Neural progenitor cell (in vitro differentiated cells): ENCODE measurements around the gene CANT1.
"Not testable (repeated sequence)": the region's sequence is repeated elsewhere in the genome, so short reads cannot be mapped to it uniquely, and the experiment has no call there.

ENCODE experiments used
- EZH2 ChIP-seq: fragments of 200-600 bp; sonication (generic); IDR thresholded peaks from 2 replicates; pipeline ENCODE4 v1.6.1; 2017; ENCODE audit warnings: antibody characterized with exemption, mild to moderate bottlenecking, moderate library complexity
- TF ChIP-seq, protein P1 (sequence below): fragments of 200-600 bp; sonication (generic); IDR thresholded peaks from 2 replicates; pipeline ENCODE4 v1.5.1; 2017; ENCODE audit warnings: antibody characterized with exemption, mild to moderate bottlenecking

- TF ChIP-seq, protein P1, sequence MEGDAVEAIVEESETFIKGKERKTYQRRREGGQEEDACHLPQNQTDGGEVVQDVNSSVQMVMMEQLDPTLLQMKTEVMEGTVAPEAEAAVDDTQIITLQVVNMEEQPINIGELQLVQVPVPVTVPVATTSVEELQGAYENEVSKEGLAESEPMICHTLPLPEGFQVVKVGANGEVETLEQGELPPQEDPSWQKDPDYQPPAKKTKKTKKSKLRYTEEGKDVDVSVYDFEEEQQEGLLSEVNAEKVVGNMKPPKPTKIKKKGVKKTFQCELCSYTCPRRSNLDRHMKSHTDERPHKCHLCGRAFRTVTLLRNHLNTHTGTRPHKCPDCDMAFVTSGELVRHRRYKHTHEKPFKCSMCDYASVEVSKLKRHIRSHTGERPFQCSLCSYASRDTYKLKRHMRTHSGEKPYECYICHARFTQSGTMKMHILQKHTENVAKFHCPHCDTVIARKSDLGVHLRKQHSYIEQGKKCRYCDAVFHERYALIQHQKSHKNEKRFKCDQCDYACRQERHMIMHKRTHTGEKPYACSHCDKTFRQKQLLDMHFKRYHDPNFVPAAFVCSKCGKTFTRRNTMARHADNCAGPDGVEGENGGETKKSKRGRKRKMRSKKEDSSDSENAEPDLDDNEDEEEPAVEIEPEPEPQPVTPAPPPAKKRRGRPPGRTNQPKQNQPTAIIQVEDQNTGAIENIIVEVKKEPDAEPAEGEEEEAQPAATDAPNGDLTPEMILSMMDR = not testable (repeated sequence)
- TF ChIP-seq EZH2 = not testable (repeated sequence)
Measured at GRCh38 chr17:79030636-79031035, 21.1 kb upstream of the CANT1 start.
